ENCODE measurements around the gene NRDE2.

Gene NRDE2

DNA sequence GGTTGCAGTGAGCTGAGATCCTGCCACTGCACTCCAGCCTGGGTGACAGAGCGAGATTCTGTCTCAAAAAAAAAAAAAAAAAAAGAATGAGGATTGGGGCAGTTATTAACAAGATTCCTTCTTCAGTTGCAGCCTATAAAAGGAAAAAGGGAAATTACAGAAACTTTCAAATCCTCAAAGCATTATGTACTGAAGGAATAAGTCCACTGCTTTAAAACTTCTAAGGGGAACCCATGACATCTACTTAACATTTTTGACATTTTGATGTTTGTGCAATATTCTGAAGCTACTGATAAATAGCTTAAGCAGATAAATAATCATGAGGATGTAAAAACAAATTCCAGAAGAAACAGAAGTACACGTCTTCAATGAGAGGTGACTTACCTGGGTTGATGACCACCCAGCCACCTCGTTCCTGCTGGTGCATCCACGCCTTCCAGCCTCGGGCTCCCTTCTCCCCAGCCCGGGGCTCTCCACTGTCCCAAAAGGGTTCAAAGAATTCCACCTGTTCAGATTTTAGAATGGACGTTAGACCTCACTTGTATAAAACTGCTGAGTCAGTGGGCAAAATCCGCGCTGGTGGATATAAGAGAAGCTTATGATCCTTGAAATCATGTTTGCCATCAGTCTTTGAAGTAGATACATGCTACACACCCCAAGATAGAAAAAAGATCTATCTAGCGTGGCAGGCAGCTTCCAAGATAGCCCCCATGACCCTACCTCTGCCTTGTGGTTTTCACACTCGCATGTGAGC, 33.7 kb downstream of the NRDE2 start:
- DNase-seq = no peak

DNA sequence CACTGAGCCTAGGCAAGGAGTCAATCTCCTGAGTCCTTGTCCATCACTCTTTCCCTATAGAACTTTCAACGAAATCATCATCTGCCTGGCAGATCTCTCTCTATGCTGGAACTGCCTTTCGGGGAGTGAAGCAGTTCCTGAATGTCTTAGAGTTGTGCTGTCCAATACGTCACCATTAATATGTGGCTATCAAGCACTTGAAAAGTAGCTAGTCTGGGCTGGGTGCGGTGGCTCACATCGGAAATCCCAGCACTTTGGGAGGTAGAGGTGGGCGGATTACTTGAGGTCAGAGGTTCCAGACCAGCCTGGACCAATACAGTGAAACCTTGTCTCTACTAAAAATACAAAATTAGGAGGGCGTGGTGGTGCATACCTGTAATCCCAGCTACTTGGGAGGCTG, 35.1 kb downstream of the NRDE2 start:
- DNase-seq = no peak

GRCh38 chr14:90295870-90296516, 35.7 kb downstream of the NRDE2 start:
- no peak for DNase-seq

DNA sequence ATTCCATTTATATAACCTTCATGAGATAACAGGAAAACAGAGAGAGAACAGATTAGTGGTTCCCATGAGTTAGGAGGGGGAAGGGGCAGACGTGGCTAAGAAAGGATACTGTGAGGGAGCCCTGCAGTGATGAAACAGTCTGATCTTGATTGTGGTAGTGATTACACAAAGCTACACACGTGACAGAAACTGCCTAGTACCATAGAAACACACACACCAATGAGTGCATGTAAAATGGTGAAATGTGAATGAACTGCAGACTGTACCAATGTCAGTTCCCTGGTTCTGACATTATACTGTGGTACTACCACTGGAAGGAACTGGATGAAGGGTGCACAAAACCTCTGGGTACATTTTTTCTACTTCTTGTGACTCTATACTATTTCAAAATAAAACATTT, 36.9 kb downstream of the NRDE2 start:
- DNase-seq = no peak

GRCh38 chr14:90293766-90294730, 37.7 kb downstream of the NRDE2 start:
- DNase-seq = no peak

- DNase-seq = no peak
These were observed 40.0 kb downstream of the NRDE2 start for GRCh38 chr14:90291699-90292098.

DNA sequence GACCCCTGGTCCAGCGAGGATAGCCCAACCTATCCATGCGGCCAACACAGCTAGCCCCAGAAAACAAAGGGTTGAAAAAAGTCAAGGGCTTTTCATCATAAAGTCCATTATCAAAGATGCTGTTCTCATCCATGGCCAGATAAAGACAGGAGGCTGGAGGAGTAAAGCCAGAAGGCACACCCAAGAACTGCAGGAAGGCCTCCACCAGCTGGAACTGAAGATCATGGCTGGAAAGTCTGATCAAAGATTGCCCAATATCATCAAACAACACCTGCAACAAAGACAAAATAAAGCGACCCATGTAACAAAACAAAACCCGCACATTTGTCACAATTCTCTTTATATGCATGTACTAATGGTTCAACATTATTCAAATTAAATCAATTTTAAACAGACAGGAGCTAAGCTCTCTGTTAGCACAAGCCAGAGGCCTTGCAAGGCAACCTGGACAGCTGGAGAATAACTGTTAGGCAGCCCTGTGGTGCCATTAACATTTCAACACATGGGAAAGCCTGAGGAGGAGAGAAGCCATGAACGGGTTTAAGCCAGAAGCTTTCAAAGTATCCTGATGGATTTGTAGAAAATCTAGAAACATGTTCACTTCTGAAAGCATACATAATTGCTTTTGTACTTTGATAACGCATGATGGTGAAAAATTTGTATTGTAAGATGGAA, 41.3 kb downstream of the NRDE2 start:
- DNase-seq = no peak

- DNase-seq = no peak
These were observed 42.9 kb downstream of the NRDE2 start for GRCh38 chr14:90288651-90289355.

DNA sequence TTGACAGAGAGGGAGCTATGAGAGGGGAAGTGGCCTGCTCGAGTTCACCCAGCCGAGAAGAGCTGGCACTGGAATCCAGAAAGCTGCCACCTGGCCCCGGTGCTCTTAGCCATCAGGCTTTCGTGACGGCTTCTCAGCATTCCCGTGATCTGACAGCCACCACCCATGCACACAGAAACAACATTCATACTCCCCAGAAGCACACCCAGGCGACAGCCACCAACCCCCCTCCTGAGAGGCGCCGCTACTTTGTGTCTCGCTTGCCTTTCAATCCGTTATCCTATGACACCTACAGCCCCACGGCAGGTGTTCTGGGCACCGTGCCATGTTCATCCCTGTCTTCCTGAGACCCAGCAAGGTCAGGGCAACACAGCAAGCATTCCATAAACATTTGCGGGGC, 44.0 kb downstream of the NRDE2 start:
- no peak for DNase-seq

DNA sequence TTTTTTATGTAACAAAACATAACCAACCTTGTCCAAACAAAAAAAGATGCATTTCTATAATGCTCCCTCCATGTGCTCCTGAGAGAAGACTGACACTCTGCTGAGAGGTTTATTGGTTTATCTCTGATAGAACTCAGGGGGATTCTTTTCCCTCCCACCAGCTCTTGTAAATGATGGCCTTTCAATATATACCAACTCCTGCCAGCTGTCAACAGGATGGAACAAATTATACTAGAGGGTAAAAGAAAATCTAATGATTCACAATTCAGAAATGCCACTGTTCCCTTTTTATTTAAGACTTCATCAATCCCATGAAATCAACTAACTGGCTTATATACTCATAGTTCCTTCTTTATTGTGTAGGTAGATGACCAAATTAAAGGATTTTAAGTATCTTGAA, 50.0 kb downstream of the NRDE2 start:
- no peak for DNase-seq

DNA sequence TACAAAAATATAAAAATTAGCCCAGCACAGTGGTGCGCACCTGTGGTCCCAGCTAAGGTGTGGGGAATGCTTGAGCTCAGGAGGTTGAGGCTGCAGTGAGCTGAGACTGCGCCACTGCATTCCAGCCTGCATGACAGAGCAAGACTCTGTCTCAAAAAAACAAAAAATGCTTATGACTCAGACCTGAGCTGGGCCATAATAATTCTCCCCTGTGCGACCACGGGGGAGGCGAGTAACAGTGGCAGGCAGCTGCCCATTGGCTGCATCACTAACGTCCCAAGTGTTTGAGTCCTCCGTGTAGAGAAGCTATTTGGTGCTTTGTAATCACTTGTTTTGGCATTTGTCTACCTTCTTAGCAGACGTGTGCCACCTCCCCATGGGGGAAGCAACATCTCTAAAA, 50.5 kb downstream of the NRDE2 start:
- no peak for DNase-seq

- DNase-seq = no peak
These were observed 51.6 kb downstream of the NRDE2 start for GRCh38 chr14:90280096-90280495.

- DNase-seq = no peak
These were observed 53.3 kb downstream of the NRDE2 start for GRCh38 chr14:90278199-90279175.

GRCh38 chr14:90277581-90278198, 54.1 kb downstream of the NRDE2 start:
- DNase-seq = no peak

- no peak for DNase-seq
These were observed 54.9 kb downstream of the NRDE2 start for GRCh38 chr14:90276646-90277367.

GRCh38 chr14:90275820-90276219, 55.9 kb downstream of the NRDE2 start:
- DNase-seq = no peak

- no peak for DNase-seq
These were observed 56.3 kb downstream of the NRDE2 start for GRCh38 chr14:90275458-90275814.

GRCh38 chr14:90274808-90275457, 56.8 kb downstream of the NRDE2 start:
- no peak for DNase-seq

GRCh38 chr14:90274019-90274418, 57.7 kb downstream of the NRDE2 start:
- no peak for DNase-seq

Measured in GOT3 (cell line).